Esophagus muscularis mucosa (tissue), 4 donors: Measurements from ENCODE around the gene NRP1.

Source experiments
- CTCF ChIP-seq, 3 experiments: fragments of 200-600 bp in 2 of 3; fragments of 450-650 bp in 1 of 3; sonication (generic) in 2 of 3; IDR thresholded peaks; one replicate each; pipeline ENCODE4 v1.5.1; 2017 to 2019; ENCODE audit warnings: antibody characterized with exemption in 3 of 3, mild to moderate bottlenecking in 2 of 3, moderate library complexity in 1 of 3
- EP300 ChIP-seq: sonication (generic); formaldehyde crosslinking; IDR thresholded peaks from one replicate; pipeline ENCODE4 v1.6.1; 2017; ENCODE audit warnings: antibody characterized with exemption
- POLR2A ChIP-seq: fragments of 450-650 bp; IDR thresholded peaks from one replicate; pipeline ENCODE4 v1.6.1; 2017; ENCODE audit warnings: antibody characterized with exemption, moderate library complexity, mild to moderate bottlenecking, low read depth

DNA sequence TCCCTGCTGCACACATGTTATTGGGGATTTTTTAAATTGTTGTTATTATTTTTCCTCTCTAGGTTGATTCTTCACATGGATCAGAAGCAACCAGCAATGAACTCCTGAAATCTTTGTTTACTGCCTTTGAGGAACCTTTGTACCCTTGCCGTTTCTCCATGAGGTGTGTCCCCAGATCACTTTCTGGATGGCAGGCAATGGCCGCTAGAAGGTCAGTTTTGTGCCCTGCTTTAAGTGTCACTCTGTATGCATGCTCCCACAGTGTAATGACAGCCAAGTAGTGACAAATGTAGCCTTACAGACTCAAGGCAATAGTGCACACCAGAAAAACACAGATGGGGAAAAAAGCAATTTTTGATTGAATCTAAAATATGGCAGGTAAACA is 47.7 kb upstream of the NRP1 start:
- TF ChIP-seq POLR2A (no peak), CTCF (IDR thresholded peaks at IDR 0.05) (no peak), EP300 (no peak)
